ENCODE data around the gene SETD5.

Gene SETD5

GRCh38 chr3:9380014-9380413 lies 17.4 kb upstream of the SETD5 start:
- no peak for TF ChIP-seq CTCF (IDR thresholded peaks at IDR 0.05; ENCODE audit: low read depth, low read length, missing control alignments)
- DNase-seq (ENCODE audit: extremely low read depth, low read depth): no peak
- H3K4me3 ChIP-seq (replicated peaks; ENCODE audit: low read depth, low read length): no peak overlapping the region

- no peak for TF ChIP-seq CTCF (IDR thresholded peaks at IDR 0.05; ENCODE audit: low read depth, low read length, missing control alignments)
- no peak for DNase-seq (ENCODE audit: extremely low read depth, low read depth)
- H3K4me3 ChIP-seq (replicated peaks; ENCODE audit: low read depth, low read length): no peak overlapping the region
Measured at GRCh38 chr3:9384141-9384828, 13.1 kb upstream of the SETD5 start.

- no peak for TF ChIP-seq CTCF (IDR thresholded peaks at IDR 0.05; ENCODE audit: low read depth, low read length, missing control alignments)
- no peak for DNase-seq (ENCODE audit: extremely low read depth, low read depth)
- H3K4me3 ChIP-seq (replicated peaks; ENCODE audit: low read depth, low read length): no peak overlapping the region
Measured at GRCh38 chr3:9385187-9386077, 12.0 kb upstream of the SETD5 start.

GRCh38 chr3:9386078-9386459 lies 11.3 kb upstream of the SETD5 start:
- no peak overlapping the region for H3K4me3 ChIP-seq (replicated peaks; ENCODE audit: low read depth, low read length)
- TF ChIP-seq CTCF (IDR thresholded peaks at IDR 0.05; ENCODE audit: low read depth, low read length, missing control alignments): no peak
- no peak for DNase-seq (ENCODE audit: extremely low read depth, low read depth)

GRCh38 chr3:9386501-9387321 lies 10.7 kb upstream of the SETD5 start:
- H3K4me3 ChIP-seq (replicated peaks; ENCODE audit: low read depth, low read length): no peak overlapping the region

More at GRCh38 chr3:9386501-9387321, 10.7 kb upstream of the SETD5 start:
- no peak for DNase-seq (ENCODE audit: extremely low read depth, low read depth)
- TF ChIP-seq CTCF (IDR thresholded peaks at IDR 0.05; ENCODE audit: low read depth, low read length, missing control alignments): no peak

Measured in HFF-Myc (cell line).